Thymus (tissue), 11 donors: ENCODE data around the gene PLEKHM2. TPM values are rescaled to one million over a fixed set of nuclear protein-coding genes. Genes with fewer than 3 reads are reported as not detected.

Experiments
- DNase-seq, 9 donors: peaks; one replicate each; pipeline ENCODE4 v3.0.0-alpha.2; 2013; ENCODE audit warnings: low spot score in 9 of 9, low read depth in 6 of 9, missing footprints in 1 of 9
- H3K27ac ChIP-seq, 2 donors: one replicate each; pipeline ENCODE4 v1.5.1; 2013; ENCODE audit warnings: control low read depth in 1 of 2, low read depth in 1 of 2, low read length in 1 of 2, mild to moderate bottlenecking in 1 of 2, moderate library complexity in 1 of 2
- H3K27me3 ChIP-seq, 2 donors: one replicate each; pipeline ENCODE4 v1.5.1; 2013; ENCODE audit warnings: low read length in 1 of 2; ENCODE audit not compliant: control insufficient read depth in 2 of 2, insufficient read depth in 1 of 2
- H3K36me3 ChIP-seq, 2 donors: one replicate each; pipeline ENCODE4 v1.5.1; 2013; ENCODE audit warnings: low read length in 1 of 2, mild to moderate bottlenecking in 1 of 2, moderate library complexity in 1 of 2; ENCODE audit not compliant: control insufficient read depth in 2 of 2, insufficient read depth in 2 of 2
- H3K4me1 ChIP-seq, 2 donors: one replicate each; pipeline ENCODE4 v1.5.1; 2013; ENCODE audit warnings: low read length in 2 of 2; ENCODE audit not compliant: control insufficient read depth in 2 of 2, insufficient read depth in 2 of 2
- H3K4me3 ChIP-seq, 2 donors: one replicate each; pipeline ENCODE4 v1.5.1; 2013; ENCODE audit warnings: low read length in 2 of 2, control low read depth in 1 of 2, mild to moderate bottlenecking in 1 of 2
- H3K9me3 ChIP-seq, 2 donors: one replicate each; pipeline ENCODE4 v1.5.1; 2013; ENCODE audit warnings: low read length in 1 of 2, mild to moderate bottlenecking in 1 of 2; ENCODE audit not compliant: control insufficient read depth in 2 of 2, insufficient read depth in 1 of 2
- WGBS: extraction: QIAGEN DNeasy Blood & Tissue Kit; methylation state at CpG from one replicate; pipeline ENCODE4 v1.1.7; 2013; 5-methylcytosine and 5-hydroxymethylcytosine counted together
- polyA plus RNA-seq: library from polyadenylated mRNA; stranded (reverse); fragments of 200-250 nt; gene quantifications from one replicate; pipeline ENCODE4 v1.2.3, GENCODE V29; 2013
- total RNA-seq: library from RNA; stranded (reverse); fragments of 120-200 nt; gene quantifications from one replicate; pipeline ENCODE4 v1.2.4, GENCODE V29; 2013
- donor health status: healthy.

Gene PLEKHM2
- total and polyA plus RNA-seq, 2 donors, result 18.1 to 32.5 TPM

- Histone ChIP-seq H3K4me3 (no peak overlapping the region), H3K36me3 (peaks cover 0 to 17% of the 10 kb centered on the region in 2 donors), H3K9me3 (no peaks in the 10 kb centered on the region), H3K27ac (peak overlapping the region; percentile 26 to 47), H3K4me1 (peaks cover 0 to 4% of the 10 kb centered on the region in 2 donors), H3K27me3 (no peaks in the 10 kb centered on the region)
- DNase-seq, result no peak
- WGBS, result 96% methylated on average over 19 of the region's 19 CpGs
Observed at GRCh38 chr1:15702722-15703550, 18.8 kb downstream of the PLEKHM2 start.

- Histone ChIP-seq H3K4me3 (no peak overlapping the region), H3K4me1 (no peaks in the 10 kb centered on the region), H3K27me3 (no peaks in the 10 kb centered on the region), H3K27ac (peak overlapping the region; percentile 53 to 57), H3K36me3 (peaks cover 0 to 17% of the 10 kb centered on the region in 2 donors), H3K9me3 (no peaks in the 10 kb centered on the region)
- 91% methylated on average over 9 of the region's 9 CpGs for WGBS
- no peak for DNase-seq
Observed at GRCh38 chr1:15703562-15703961, 19.4 kb downstream of the PLEKHM2 start.

GRCh38 chr1:15704526-15705183 is 20.5 kb downstream of the PLEKHM2 start:
- DNase-seq, result no peak
- whole genome bisulfite sequencing, result 94% methylated on average over 17 of the region's 17 CpGs
- H3K27me3 ChIP-seq, result no peaks in the 10 kb centered on the region
- peak overlapping the region in 1 of 2 donors; percentile 39 for H3K27ac ChIP-seq
- peaks cover 0 to 17% of the 10 kb centered on the region in 2 donors for H3K36me3 ChIP-seq
- H3K4me3 ChIP-seq, result no peak overlapping the region
- no peaks in the 10 kb centered on the region for H3K4me1 ChIP-seq
- no peaks in the 10 kb centered on the region for H3K9me3 ChIP-seq

- Histone ChIP-seq H3K9me3 (no peaks in the 10 kb centered on the region), H3K4me3 (no peak overlapping the region), H3K36me3 (peaks cover 0 to 17% of the 10 kb centered on the region in 2 donors), H3K27ac (no peak overlapping the region), H3K27me3 (no peaks in the 10 kb centered on the region), H3K4me1 (no peaks in the 10 kb centered on the region)
- DNase-seq, result no peak
- WGBS, result 96% methylated on average over 11 of the region's 11 CpGs
Observed at GRCh38 chr1:15705184-15705566, 21.1 kb downstream of the PLEKHM2 start.

- no peak for DNase-seq
Observed at GRCh38 chr1:15706751-15707150, 22.6 kb downstream of the PLEKHM2 start.

GRCh38 chr1:15707239-15707925 is 23.3 kb downstream of the PLEKHM2 start:
- H3K36me3 ChIP-seq, result peaks cover 0 to 14% of the 10 kb centered on the region in 2 donors
- no peaks in the 10 kb centered on the region for H3K4me1 ChIP-seq
- H3K27me3 ChIP-seq, result no peaks in the 10 kb centered on the region
- DNase-seq, result no peak
- H3K9me3 ChIP-seq, result no peaks in the 10 kb centered on the region
- no peak overlapping the region for H3K27ac ChIP-seq
- WGBS, result 97% methylated on average over 8 of the region's 8 CpGs
- no peak overlapping the region for H3K4me3 ChIP-seq

More at GRCh38 chr1:15706751-15707150, 22.6 kb downstream of the PLEKHM2 start:
- Histone ChIP-seq H3K4me1 (no peaks in the 10 kb centered on the region), H3K4me3 (no peak overlapping the region), H3K27me3 (no peaks in the 10 kb centered on the region), H3K27ac (no peak overlapping the region), H3K9me3 (no peaks in the 10 kb centered on the region), H3K36me3 (peaks cover 0 to 17% of the 10 kb centered on the region in 2 donors)
- WGBS, result 91% methylated on average over 7 of the region's 7 CpGs

- Histone ChIP-seq H3K36me3 (peaks cover 0 to 14% of the 10 kb centered on the region in 2 donors), H3K27ac (no peak overlapping the region), H3K4me3 (no peak overlapping the region), H3K27me3 (no peaks in the 10 kb centered on the region), H3K4me1 (no peaks in the 10 kb centered on the region), H3K9me3 (no peaks in the 10 kb centered on the region)
- WGBS, result 88% methylated on average over 15 of the region's 15 CpGs
- DNase-seq, result no peak
Observed at GRCh38 chr1:15708486-15709137, 24.5 kb downstream of the PLEKHM2 start.

GRCh38 chr1:15709226-15709625 is 25.1 kb downstream of the PLEKHM2 start:
- Histone ChIP-seq H3K36me3 (peaks cover 0 to 14% of the 10 kb centered on the region in 2 donors), H3K27ac (no peak overlapping the region), H3K27me3 (no peaks in the 10 kb centered on the region), H3K4me1 (no peaks in the 10 kb centered on the region), H3K9me3 (no peaks in the 10 kb centered on the region), H3K4me3 (no peak overlapping the region)
- DNase-seq, result no peak
- 98% methylated on average over 4 of the region's 4 CpGs for WGBS
